IPS-18a (cell line): ENCODE data around the gene VPS37D.

Source experiments
- H3K27ac ChIP-seq: one replicate; pipeline ENCODE4 v1.5.1; 2013; ENCODE audit warnings: low read length
- H3K27me3 ChIP-seq: one replicate; pipeline ENCODE4 v1.6.1; 2013; ENCODE audit warnings: mild to moderate bottlenecking, low read length; ENCODE audit not compliant: control insufficient read depth, insufficient read depth
- H3K36me3 ChIP-seq: one replicate; pipeline ENCODE4 v1.6.1; 2013; ENCODE audit warnings: low read depth, low read length; ENCODE audit not compliant: control insufficient read depth
- H3K4me1 ChIP-seq: one replicate; pipeline ENCODE4 v1.6.1; 2013; ENCODE audit warnings: low read depth, low read length; ENCODE audit not compliant: control insufficient read depth
- H3K4me3 ChIP-seq: one replicate; pipeline ENCODE4 v1.5.1; 2013; ENCODE audit warnings: low read length
- H3K9ac ChIP-seq: one replicate; pipeline ENCODE4 v1.6.1; 2013; ENCODE audit warnings: mild to moderate bottlenecking, low read length, moderate library complexity
- H3K9me3 ChIP-seq: one replicate; pipeline ENCODE4 v1.6.1; 2013; ENCODE audit warnings: low read depth, low read length; ENCODE audit not compliant: control insufficient read depth

The VPS37D gene

GRCh38 chr7:73683056-73683787, 15.6 kb downstream of the VPS37D start, which contains the start of the genes BUD23 and DNAJC30:
Gene BUD23, plus strand, starts transcription at chr7:73683597. Its CDS starts 29 bp downstream, at chr7:73683626.
Gene DNAJC30, minus strand, starts transcription at chr7:73683453. Its CDS starts 30 bp downstream, at chr7:73683423.
- H3K9ac ChIP-seq: peak within 1 kb of the TSS; percentile 95
- H3K27me3 ChIP-seq: no peaks in the 10 kb centered on the region
- peak within 1 kb of the TSS; percentile 84 for H3K27ac ChIP-seq
- H3K36me3 ChIP-seq: peaks cover 16% of the 10 kb centered on the region
- H3K4me3 ChIP-seq: peak within 1 kb of the TSS; percentile 88
- peaks cover 7% of the 10 kb centered on the region for H3K4me1 ChIP-seq
- H3K9me3 ChIP-seq: no peaks in the 10 kb centered on the region

- Histone ChIP-seq H3K9ac (peak overlapping the region; percentile 95), H3K27me3 (no peaks in the 10 kb centered on the region), H3K27ac (peak overlapping the region; percentile 30), H3K4me3 (peak overlapping the region; percentile 88), H3K4me1 (peaks cover 7% of the 10 kb centered on the region), H3K9me3 (no peaks in the 10 kb centered on the region), H3K36me3 (peaks cover 17% of the 10 kb centered on the region)
These were observed 16.4 kb downstream of the VPS37D start for GRCh38 chr7:73683788-73684693.

- no peak overlapping the region for H3K27ac ChIP-seq
- H3K4me1 ChIP-seq: peaks cover 7% of the 10 kb centered on the region
- no peak overlapping the region for H3K9ac ChIP-seq
- H3K4me3 ChIP-seq: no peak overlapping the region
- peaks cover 24% of the 10 kb centered on the region for H3K36me3 ChIP-seq
- H3K27me3 ChIP-seq: no peaks in the 10 kb centered on the region
- no peaks in the 10 kb centered on the region for H3K9me3 ChIP-seq
These were observed 17.7 kb downstream of the VPS37D start for GRCh38 chr7:73685311-73685710.

- Histone ChIP-seq H3K9me3 (no peaks in the 10 kb centered on the region), H3K9ac (no peak overlapping the region), H3K4me3 (no peak overlapping the region), H3K4me1 (no peaks in the 10 kb centered on the region), H3K36me3 (peaks cover 47% of the 10 kb centered on the region), H3K27ac (no peak overlapping the region), H3K27me3 (no peaks in the 10 kb centered on the region)
These were observed 20.7 kb downstream of the VPS37D start for GRCh38 chr7:73688288-73688687.

- Histone ChIP-seq H3K27ac (no peak overlapping the region), H3K36me3 (peaks cover 63% of the 10 kb centered on the region), H3K9ac (no peak overlapping the region), H3K27me3 (no peaks in the 10 kb centered on the region), H3K9me3 (no peaks in the 10 kb centered on the region), H3K4me1 (no peaks in the 10 kb centered on the region), H3K4me3 (no peak overlapping the region)
These were observed 23.0 kb downstream of the VPS37D start for GRCh38 chr7:73690646-73691045.

GRCh38 chr7:73696372-73696771, 28.7 kb downstream of the VPS37D start:
- H3K9me3 ChIP-seq: no peaks in the 10 kb centered on the region
- H3K4me1 ChIP-seq: no peaks in the 10 kb centered on the region
- H3K4me3 ChIP-seq: no peak overlapping the region
- H3K27me3 ChIP-seq: no peaks in the 10 kb centered on the region
- H3K36me3 ChIP-seq: peaks cover 62% of the 10 kb centered on the region
- no peak overlapping the region for H3K9ac ChIP-seq
- H3K27ac ChIP-seq: no peak overlapping the region

- Histone ChIP-seq H3K4me3 (no peak overlapping the region), H3K36me3 (peaks cover 48% of the 10 kb centered on the region)
These were observed 30.8 kb downstream of the VPS37D start for GRCh38 chr7:73698410-73698809.

GRCh38 chr7:73699370-73700068, 31.9 kb downstream of the VPS37D start:
- Histone ChIP-seq H3K27me3 (no peaks in the 10 kb centered on the region), H3K27ac (no peak overlapping the region), H3K9me3 (no peaks in the 10 kb centered on the region), H3K4me1 (peaks cover 12% of the 10 kb centered on the region), H3K9ac (no peak overlapping the region), H3K4me3 (no peak overlapping the region), H3K36me3 (peaks cover 39% of the 10 kb centered on the region)

More at GRCh38 chr7:73698410-73698809, 30.8 kb downstream of the VPS37D start:
- Histone ChIP-seq H3K4me1 (peaks cover 5% of the 10 kb centered on the region), H3K27ac (no peak overlapping the region), H3K27me3 (no peaks in the 10 kb centered on the region), H3K9ac (no peak overlapping the region), H3K9me3 (no peaks in the 10 kb centered on the region)

- peaks cover 12% of the 10 kb centered on the region for H3K4me1 ChIP-seq
- peaks cover 35% of the 10 kb centered on the region for H3K36me3 ChIP-seq
- H3K9ac ChIP-seq: no peak overlapping the region
- H3K4me3 ChIP-seq: no peak overlapping the region
- no peak overlapping the region for H3K27ac ChIP-seq
- H3K27me3 ChIP-seq: no peaks in the 10 kb centered on the region
- H3K9me3 ChIP-seq: no peaks in the 10 kb centered on the region
These were observed 32.4 kb downstream of the VPS37D start for GRCh38 chr7:73700069-73700423.

GRCh38 chr7:73700581-73701134, 33.0 kb downstream of the VPS37D start:
- Histone ChIP-seq H3K27ac (no peak overlapping the region), H3K4me1 (peaks cover 12% of the 10 kb centered on the region), H3K36me3 (peaks cover 32% of the 10 kb centered on the region), H3K4me3 (no peak overlapping the region), H3K27me3 (no peaks in the 10 kb centered on the region), H3K9me3 (no peaks in the 10 kb centered on the region), H3K9ac (no peak overlapping the region)
